K562 (cell line): ENCODE data around the gene CNTN4. TPM values are rescaled to one million over a fixed set of nuclear protein-coding genes. Genes with fewer than 3 reads are reported as not detected.

Source experiments
- ATAC-seq: fragments of 200-7000 bp; cut with Tn5 transposase; 3 replicates; pipeline ENCODE4 v1.9.1; 2020; ENCODE audit warnings: moderate library complexity
- BruUV-seq: library from RNA; stranded (reverse); fragments of 400-500 nt; replicated peaks from 2 replicates; lab custom pipeline; 2021; lab: Mats Ljungman, UMichigan
- CTCF ChIA-PET: fragments of 300-600 bp; formaldehyde crosslinking; extraction: SDS; loops from one replicate; lab custom pipeline; 2021; ENCODE audit warnings: low intra/inter-chr PET ratio; lab: Yijun Ruan, JAX
- POLR2A ChIA-PET: fragments of 300-600, 350-650 bp; sonication (Branson Sonifier 250); formaldehyde crosslinking; extraction: SDS; loops from one replicate; lab custom pipeline; 2021; ENCODE audit warnings: antibody characterized with exemption, inconsistent platforms; lab: Yijun Ruan, JAX
- DNase-seq, 4 experiments: peaks; one replicate each; pipeline versions ENCODE4 v3.0.0 to v3.0.0-alpha.2; 2011 to 2018; ENCODE audit warnings: low spot score in 3 of 4, mixed read lengths in 3 of 4; ENCODE audit errors: extremely low read depth in 1 of 4
- FAIRE-seq: peaks from 2 replicates; lab custom pipeline; 2011; peaks lifted over from hg19 to GRCh38; lab: Jason Lieb, UNC
- H2AFZ ChIP-seq: 2 replicates; pipeline ENCODE4 v1.6.0; 2011; ENCODE audit warnings: low read depth, low read length, control low read depth, inconsistent platforms
- H3K27ac ChIP-seq: fragments of 200-600 bp; 3 replicates; pipeline ENCODE4 v1.8.0; 2011; ENCODE audit warnings: low read depth, mild to moderate bottlenecking, control low read depth, inconsistent platforms, low read length, moderate library complexity, mixed read lengths; ENCODE audit errors: extremely low read depth
- H3K27me3 ChIP-seq, 2 experiments: fragments of 300-600 bp in 1 of 2; 2 replicates in 1 of 2; 3 replicates in 1 of 2; pipeline versions ENCODE4 v1.6.0 to v1.8.0; 2011; ENCODE audit warnings: inconsistent platforms in 2 of 2, low read length in 2 of 2, mild to moderate bottlenecking in 1 of 2, mixed read lengths in 1 of 2, moderate library complexity in 1 of 2; ENCODE audit not compliant: control insufficient read depth in 2 of 2, insufficient read depth in 2 of 2
- H3K36me3 ChIP-seq: fragments of 300-600 bp; 3 replicates; pipeline ENCODE4 v1.8.0; 2011; ENCODE audit warnings: mild to moderate bottlenecking, low read length, inconsistent platforms; ENCODE audit not compliant: control insufficient read depth, insufficient read depth
- H3K4me1 ChIP-seq, 2 experiments: fragments of 200-600 bp in 1 of 2; replicated peaks in 1 of 2; 2 replicates in 1 of 2; 3 replicates in 1 of 2; pipeline versions ENCODE4 v1.5.1 to v1.8.0; 2011; ENCODE audit warnings: inconsistent platforms in 2 of 2, low read length in 2 of 2, mild to moderate bottlenecking in 1 of 2, mixed read lengths in 1 of 2, moderate library complexity in 1 of 2; ENCODE audit not compliant: control insufficient read depth in 2 of 2, insufficient read depth in 2 of 2
- H3K4me2 ChIP-seq: 2 replicates; pipeline ENCODE4 v1.6.1; 2011; ENCODE audit warnings: low read length, control low read depth, inconsistent platforms, mixed read lengths; ENCODE audit not compliant: insufficient read depth
- H3K4me3 ChIP-seq: fragments of 200-600 bp; sonication (generic), shearing (Covaris generic); 2 replicates; pipeline ENCODE4 v1.5.1; 2016; ENCODE audit warnings: control low read depth, inconsistent platforms
- H3K79me2 ChIP-seq: fragments of 200-600 bp; 3 replicates; pipeline ENCODE4 v1.8.0; 2011; ENCODE audit warnings: low read length, inconsistent platforms; ENCODE audit not compliant: control insufficient read depth, insufficient read depth
- H3K9ac ChIP-seq, 2 experiments: 2 replicates each; pipeline versions ENCODE4 v1.6.0 to v1.6.1; 2011; ENCODE audit warnings: low read depth in 2 of 2, low read length in 2 of 2, control low read depth in 1 of 2, inconsistent platforms in 1 of 2, mild to moderate bottlenecking in 1 of 2, mixed read lengths in 1 of 2; ENCODE audit not compliant: insufficient read depth in 1 of 2
- H3K9me1 ChIP-seq: one replicate; pipeline ENCODE4 v1.6.0; 2011; ENCODE audit warnings: inconsistent platforms, mild to moderate bottlenecking, low read length, moderate library complexity; ENCODE audit not compliant: control insufficient read depth, insufficient read depth
- H3K9me3 ChIP-seq: replicated peaks from 2 replicates; pipeline ENCODE4 v1.5.1; 2011; ENCODE audit warnings: low read depth, low read length, inconsistent platforms; ENCODE audit not compliant: control insufficient read depth, insufficient read depth
- H4K20me1 ChIP-seq: replicated peaks from 2 replicates; pipeline ENCODE4 v1.6.1; 2011; ENCODE audit warnings: low read length, inconsistent platforms, mixed read lengths; ENCODE audit not compliant: control insufficient read depth, insufficient read depth
- DDX20 ChIP-seq: fragments of 450-650 bp; IDR thresholded peaks from 2 replicates; pipeline ENCODE4 v1.6.1; 2016; ENCODE audit warnings: missing genetic modification characterization, low read depth, mild to moderate bottlenecking, missing compliant biosample characterization, moderate library complexity
- HMG20B ChIP-seq: fragments of 250-450 bp; sonication (Bioruptor Pico); IDR thresholded peaks from 2 replicates; pipeline ENCODE4 v1.5.0; 2021; ENCODE audit warnings: mild to moderate bottlenecking
- KAT7 ChIP-seq: sonication (generic); formaldehyde crosslinking; IDR thresholded peaks from 2 replicates; pipeline ENCODE4 v1.8.0; 2022; ENCODE audit warnings: missing genetic modification reagents, mild to moderate bottlenecking, borderline replicate concordance
- MYC ChIP-seq, 2 experiments: fragments of 250-450 bp in 1 of 2; sonication (Bioruptor Pico) in 1 of 2; IDR thresholded peaks; 2 replicates each; pipeline versions ENCODE4 v1.5.1 to v1.6.1; 2012 to 2021; ENCODE audit warnings: low read depth in 2 of 2, borderline replicate concordance in 1 of 2, improper control_type of control experiment in 1 of 2, low read length in 1 of 2, mild to moderate bottlenecking in 1 of 2, moderate library complexity in 1 of 2
- ZNF140 ChIP-seq: fragments of 250-450 bp; sonication (Bioruptor Pico); IDR thresholded peaks from 2 replicates; pipeline ENCODE4 v1.8.0; 2021; ENCODE audit warnings: moderate library complexity, mild to moderate bottlenecking, inconsistent platforms
- WGBS: fragments of 100-300 bp; shearing (Covaris generic); methylation state at CpG from one replicate; pipeline ENCODE4 v1.1.6; 2016; ENCODE audit warnings: low coverage, mixed read lengths; ENCODE audit not compliant: insufficient coverage; ENCODE audit errors: missing lambda C conversion rate; 5-methylcytosine and 5-hydroxymethylcytosine counted together
- in situ Hi-C: fragments of 300-500 bp; cut with MboI; formaldehyde crosslinking; loops from 4 replicates; pipeline ENCODE4 v1.15.0; 2018; ENCODE audit warnings: inconsistent platforms, mixed read lengths
- intact Hi-C: fragments of 100-400 bp; cut with micrococcal nuclease; formaldehyde crosslinking; loops from 2 replicates; pipeline ENCODE4 v1.14.2; 2022
- polyA plus RNA-seq, 8 experiments: library from polyadenylated mRNA; depleted of rRNA in 4 of 8; stranded (reverse) in 5 of 8; unstranded in 3 of 8; fragments of >200 nt; fragmentation: Nextera tagmentation in 2 of 8; fragmentation: Illumina TruSeq in 1 of 8; extraction: Ambion mirVana in 2 of 8; extraction: Trizol in 1 of 8; gene quantifications; 2 replicates each; pipeline versions ENCODE4 v1.2.1 to v1.2.3, GENCODE V29; 2011 to 2014; ENCODE audit warnings: inconsistent platforms in 1 of 8, missing spikeins in 1 of 8
- total RNA-seq, 7 experiments: library from RNA; depleted of rRNA in 6 of 7; stranded (reverse); fragments of >200 nt in 6 of 7; fragmentation: Illumina TruSeq in 2 of 7; extraction: Trizol in 2 of 7; gene quantifications; 2 replicates each; pipeline versions ENCODE4 v1.2.1 to v1.2.3, GENCODE V29; 2011 to 2021; ENCODE audit warnings: low replicate concordance in 1 of 7
- TF ChIP-seq, protein P1 (sequence below): fragments of 250-450 bp; sonication (Bioruptor Pico); IDR thresholded peaks from 2 replicates; pipeline ENCODE4 v1.9.0; 2021; ENCODE audit warnings: mild to moderate bottlenecking, inconsistent platforms
- TF ChIP-seq, protein P2 (sequence below), 2 experiments: fragments of 450-650 bp; conservative IDR thresholded peaks; 2 replicates each; pipeline ENCODE4 v1.6.1; 2017; ENCODE audit warnings: mild to moderate bottlenecking in 2 of 2, moderate library complexity in 2 of 2
- TF ChIP-seq, protein P3 (sequence below): fragments of 450-650 bp; formaldehyde crosslinking; IDR thresholded peaks from 2 replicates; pipeline ENCODE4 v1.4.0; 2020; ENCODE audit warnings: mild to moderate bottlenecking, moderate library complexity
- TF ChIP-seq, protein P4 (sequence below): fragments of 250-450 bp; sonication (Bioruptor Pico); IDR thresholded peaks from 2 replicates; pipeline ENCODE4 v1.5.1; 2021; ENCODE audit warnings: mild to moderate bottlenecking

CNTN4 gene
- total and polyA plus RNA-seq, 9 of the 15 experiments (the other 6 are each of a cell fraction or from before 2014, with no cell fraction given) = not detected

DNA sequence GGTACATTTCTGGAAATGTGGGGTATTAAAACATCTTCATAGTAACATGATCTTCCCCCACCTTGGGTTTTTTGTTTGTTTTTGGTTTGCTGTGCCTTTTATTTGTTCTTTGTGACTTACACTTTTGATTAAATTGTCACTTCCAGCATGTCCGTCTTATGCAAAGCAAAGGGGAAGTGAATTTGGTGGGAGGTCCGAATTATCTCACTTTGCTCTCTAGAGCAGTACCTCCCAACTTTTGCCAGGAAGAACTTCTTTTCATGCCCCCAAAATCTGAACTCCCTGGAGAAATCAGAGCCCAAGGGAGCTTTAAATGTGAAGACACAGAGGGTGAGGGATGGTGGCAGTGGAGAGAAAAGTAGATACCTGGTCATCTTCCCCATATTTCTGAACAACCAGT lies 838.4 kb downstream of the CNTN4 start (continued):
- TF ChIP-seq, protein P1, sequence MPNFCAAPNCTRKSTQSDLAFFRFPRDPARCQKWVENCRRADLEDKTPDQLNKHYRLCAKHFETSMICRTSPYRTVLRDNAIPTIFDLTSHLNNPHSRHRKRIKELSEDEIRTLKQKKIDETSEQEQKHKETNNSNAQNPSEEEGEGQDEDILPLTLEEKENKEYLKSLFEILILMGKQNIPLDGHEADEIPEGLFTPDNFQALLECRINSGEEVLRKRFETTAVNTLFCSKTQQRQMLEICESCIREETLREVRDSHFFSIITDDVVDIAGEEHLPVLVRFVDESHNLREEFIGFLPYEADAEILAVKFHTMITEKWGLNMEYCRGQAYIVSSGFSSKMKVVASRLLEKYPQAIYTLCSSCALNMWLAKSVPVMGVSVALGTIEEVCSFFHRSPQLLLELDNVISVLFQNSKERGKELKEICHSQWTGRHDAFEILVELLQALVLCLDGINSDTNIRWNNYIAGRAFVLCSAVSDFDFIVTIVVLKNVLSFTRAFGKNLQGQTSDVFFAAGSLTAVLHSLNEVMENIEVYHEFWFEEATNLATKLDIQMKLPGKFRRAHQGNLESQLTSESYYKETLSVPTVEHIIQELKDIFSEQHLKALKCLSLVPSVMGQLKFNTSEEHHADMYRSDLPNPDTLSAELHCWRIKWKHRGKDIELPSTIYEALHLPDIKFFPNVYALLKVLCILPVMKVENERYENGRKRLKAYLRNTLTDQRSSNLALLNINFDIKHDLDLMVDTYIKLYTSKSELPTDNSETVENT (CRISPR knock-in tag) = no peak
- no peak for TF ChIP-seq HMG20B (CRISPR knock-in tag)
- TF ChIP-seq, all 486 proteins: peak for 0

DNA sequence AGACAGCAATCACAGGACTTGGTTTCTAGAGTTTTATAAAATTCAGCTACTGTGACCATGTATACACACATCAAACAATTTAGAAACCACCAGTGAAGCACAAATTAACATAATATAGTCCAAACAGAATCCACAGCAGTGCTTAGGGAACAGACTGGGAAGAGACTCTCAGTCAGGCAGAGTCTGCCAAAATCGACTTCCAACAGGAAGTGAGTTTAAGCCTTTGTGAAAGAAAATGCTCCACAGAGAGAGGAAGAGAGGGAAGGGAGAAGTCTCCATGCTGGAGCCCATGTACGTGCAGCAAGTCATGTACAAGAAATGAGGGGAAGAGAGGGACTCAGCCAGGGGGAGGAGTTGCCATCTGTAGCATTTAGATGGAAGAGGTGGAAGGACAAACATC lies 838.9 kb downstream of the CNTN4 start:
- Histone ChIP-seq H2AFZ (no peak overlapping the region), H3K79me2 (no peaks in the 10 kb centered on the region), H3K9me1 (no peaks in the 10 kb centered on the region), H3K4me1 (no peaks in the 10 kb centered on the region), H3K9me3 (no peaks in the 10 kb centered on the region), H4K20me1 (no peaks in the 10 kb centered on the region), H3K9ac (no peak overlapping the region), H3K36me3 (no peaks in the 10 kb centered on the region), H3K4me3 (no peak overlapping the region), H3K4me2 (no peak overlapping the region), H3K27ac (no peak overlapping the region), H3K27me3 (no peaks in the 10 kb centered on the region)
- TF ChIP-seq, protein P2, sequence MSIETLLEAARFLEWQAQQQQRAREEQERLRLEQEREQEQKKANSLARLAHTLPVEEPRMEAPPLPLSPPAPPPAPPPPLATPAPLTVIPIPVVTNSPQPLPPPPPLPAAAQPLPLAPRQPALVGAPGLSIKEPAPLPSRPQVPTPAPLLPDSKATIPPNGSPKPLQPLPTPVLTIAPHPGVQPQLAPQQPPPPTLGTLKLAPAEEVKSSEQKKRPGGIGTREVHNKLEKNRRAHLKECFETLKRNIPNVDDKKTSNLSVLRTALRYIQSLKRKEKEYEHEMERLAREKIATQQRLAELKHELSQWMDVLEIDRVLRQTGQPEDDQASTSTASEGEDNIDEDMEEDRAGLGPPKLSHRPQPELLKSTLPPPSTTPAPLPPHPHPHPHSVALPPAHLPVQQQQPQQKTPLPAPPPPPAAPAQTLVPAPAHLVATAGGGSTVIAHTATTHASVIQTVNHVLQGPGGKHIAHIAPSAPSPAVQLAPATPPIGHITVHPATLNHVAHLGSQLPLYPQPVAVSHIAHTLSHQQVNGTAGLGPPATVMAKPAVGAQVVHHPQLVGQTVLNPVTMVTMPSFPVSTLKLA (conservative IDR thresholded peaks at IDR 0.05) = no peak
- no peak for TF ChIP-seq ZNF140 (CRISPR knock-in tag)
- no peak for TF ChIP-seq MYC (IDR thresholded peaks at IDR 0.05; ENCODE audit: low read depth, low read length)
- no peak for TF ChIP-seq MYC (CRISPR knock-in tag; IDR thresholded peaks at IDR 0.05; ENCODE audit: borderline replicate concordance, low read depth)
- TF ChIP-seq, protein P3, sequence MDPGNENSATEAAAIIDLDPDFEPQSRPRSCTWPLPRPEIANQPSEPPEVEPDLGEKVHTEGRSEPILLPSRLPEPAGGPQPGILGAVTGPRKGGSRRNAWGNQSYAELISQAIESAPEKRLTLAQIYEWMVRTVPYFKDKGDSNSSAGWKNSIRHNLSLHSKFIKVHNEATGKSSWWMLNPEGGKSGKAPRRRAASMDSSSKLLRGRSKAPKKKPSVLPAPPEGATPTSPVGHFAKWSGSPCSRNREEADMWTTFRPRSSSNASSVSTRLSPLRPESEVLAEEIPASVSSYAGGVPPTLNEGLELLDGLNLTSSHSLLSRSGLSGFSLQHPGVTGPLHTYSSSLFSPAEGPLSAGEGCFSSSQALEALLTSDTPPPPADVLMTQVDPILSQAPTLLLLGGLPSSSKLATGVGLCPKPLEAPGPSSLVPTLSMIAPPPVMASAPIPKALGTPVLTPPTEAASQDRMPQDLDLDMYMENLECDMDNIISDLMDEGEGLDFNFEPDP (CRISPR knock-in tag) = no peak
- TF ChIP-seq, protein P4, sequence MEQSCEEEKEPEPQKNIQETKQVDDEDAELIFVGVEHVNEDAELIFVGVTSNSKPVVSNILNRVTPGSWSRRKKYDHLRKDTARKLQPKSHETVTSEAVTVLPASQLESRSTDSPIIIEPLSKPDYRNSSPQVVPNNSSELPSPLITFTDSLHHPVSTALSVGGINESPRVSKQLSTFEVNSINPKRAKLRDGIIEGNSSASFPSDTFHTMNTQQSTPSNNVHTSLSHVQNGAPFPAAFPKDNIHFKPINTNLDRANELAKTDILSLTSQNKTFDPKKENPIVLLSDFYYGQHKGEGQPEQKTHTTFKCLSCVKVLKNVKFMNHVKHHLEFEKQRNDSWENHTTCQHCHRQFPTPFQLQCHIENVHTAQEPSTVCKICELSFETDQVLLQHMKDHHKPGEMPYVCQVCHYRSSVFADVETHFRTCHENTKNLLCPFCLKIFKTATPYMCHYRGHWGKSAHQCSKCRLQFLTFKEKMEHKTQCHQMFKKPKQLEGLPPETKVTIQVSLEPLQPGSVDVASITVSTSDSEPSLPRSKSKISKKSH (CRISPR knock-in tag) = no peak
- no peak for TF ChIP-seq KAT7 (CRISPR knock-in tag)
- TF ChIP-seq DDX20 = no peak
- ATAC-seq (no peak), FAIRE-seq (no peak), DNase-seq (no peak)
- intact Hi-C loops (no loop called here), in situ Hi-C loops (no loop called here)
- no TSS peak for BruUV-seq
- POLR2A ChIA-PET = no interaction called here
- WGBS = 0% methylated on average over 2 of the region's 2 CpGs
- CTCF ChIA-PET = no interaction called here
